Measurements from ENCODE around the gene QKI.

QKI gene

GRCh38 chr6:163571730-163572129, 157.2 kb downstream of the QKI start:
- no peak overlapping the region for H3K4me3 ChIP-seq
- H3K4me1 ChIP-seq: no peaks in the 10 kb centered on the region
- H3K27me3 ChIP-seq: no peaks in the 10 kb centered on the region
- H3K36me3 ChIP-seq: peaks cover 14 to 28% (median 21%) of the 10 kb centered on the region in 3 donors
- H3K9me3 ChIP-seq: no peaks in the 10 kb centered on the region
- no peak for TF ChIP-seq CTCF (IDR thresholded peaks at IDR 0.05)
- intact Hi-C loops (cut with DNase I; ENCODE audit: low total_unique reads): no loop called here
- no peak overlapping the region for H3K27ac ChIP-seq
- DNase-seq: no peak

GRCh38 chr6:163572612-163573011, 158.1 kb downstream of the QKI start:
- intact Hi-C loops (cut with DNase I; ENCODE audit: low total_unique reads): no loop called here
- no peak for DNase-seq
- Histone ChIP-seq H3K9me3 (no peaks in the 10 kb centered on the region), H3K27ac (no peak overlapping the region), H3K4me3 (no peak overlapping the region), H3K36me3 (peaks cover 14 to 28% (median 17%) of the 10 kb centered on the region in 3 donors), H3K4me1 (no peaks in the 10 kb centered on the region), H3K27me3 (no peaks in the 10 kb centered on the region)
- no peak for TF ChIP-seq CTCF (IDR thresholded peaks at IDR 0.05)

- Histone ChIP-seq H3K27ac (no peak overlapping the region), H3K9me3 (no peaks in the 10 kb centered on the region), H3K27me3 (no peaks in the 10 kb centered on the region), H3K4me3 (no peak overlapping the region), H3K36me3 (peaks cover 14 to 28% (median 17%) of the 10 kb centered on the region in 3 donors), H3K4me1 (no peaks in the 10 kb centered on the region)
- DNase-seq: no peak
- TF ChIP-seq CTCF (IDR thresholded peaks at IDR 0.05): no peak
- intact Hi-C loops (cut with DNase I; ENCODE audit: low total_unique reads): no loop called here
Observed at GRCh38 chr6:163573503-163574179, 159.1 kb downstream of the QKI start.

GRCh38 chr6:163576114-163576513, 161.6 kb downstream of the QKI start:
- DNase-seq: no peak
- Histone ChIP-seq H3K27me3 (no peaks in the 10 kb centered on the region), H3K9me3 (no peaks in the 10 kb centered on the region), H3K4me1 (peaks cover 0 to 9% (median 3%) of the 10 kb centered on the region in 4 donors), H3K36me3 (peaks cover 9 to 21% (median 10%) of the 10 kb centered on the region in 3 donors), H3K4me3 (no peak overlapping the region), H3K27ac (no peak overlapping the region)
- no peak for TF ChIP-seq CTCF (IDR thresholded peaks at IDR 0.05)
- intact Hi-C loops (cut with DNase I; ENCODE audit: low total_unique reads): no loop called here

- Histone ChIP-seq H3K9me3 (no peaks in the 10 kb centered on the region), H3K27me3 (no peaks in the 10 kb centered on the region), H3K36me3 (peaks cover 0 to 18% (median 5%) of the 10 kb centered on the region in 3 donors), H3K4me3 (no peak overlapping the region), H3K27ac (no peak overlapping the region), H3K4me1 (peaks cover 0 to 9% (median 3%) of the 10 kb centered on the region in 4 donors)
- no peak for TF ChIP-seq CTCF (IDR thresholded peaks at IDR 0.05)
- intact Hi-C loops (cut with DNase I; ENCODE audit: low total_unique reads): no loop called here
- no peak for DNase-seq
Observed at GRCh38 chr6:163577404-163577803, 162.9 kb downstream of the QKI start.

All from tibial artery (tissue), 4 donors.